ENCODE data around the gene PRR20G. TPM values are rescaled to one million over a fixed set of nuclear protein-coding genes. Genes with fewer than 3 reads are reported as not detected.

PRR20G gene
- total and polyA plus RNA-seq, 2 of the 8 experiments (the other 6 are each of a cell fraction or from before 2014, with no cell fraction given): 0.24 TPM; not detected in 1

GRCh38 chr3:127324913-127325628, 37.2 kb upstream of the PRR20G start (continued):
- no peak for TF ChIP-seq CHD7 (IDR thresholded peaks at IDR 0.05; ENCODE audit: insufficient replicate concordance, low read length)
- TF ChIP-seq MAFK (IDR thresholded peaks at IDR 0.05; ENCODE audit: low read depth, low read length): no peak
- TF ChIP-seq POU5F1 (IDR thresholded peaks at IDR 0.05; ENCODE audit: low read depth, low read length): no peak
- no peak for TF ChIP-seq SIRT6 (IDR thresholded peaks at IDR 0.05; ENCODE audit: low read length)
- no peak for TF ChIP-seq YY1 (IDR thresholded peaks at IDR 0.05; ENCODE audit: low read depth, low read length)
- no peak for TF ChIP-seq POLR2A (IDR thresholded peaks at IDR 0.05; ENCODE audit: control extremely low read depth in 1 of 2, low read depth in 2 of 2, low read length in 2 of 2)
- no peak for TF ChIP-seq JUN (IDR thresholded peaks at IDR 0.05; ENCODE audit: low read depth, low read length)
